Measurements from ENCODE around the gene EMCN.

- TF ChIP-seq SUZ12 (IDR thresholded peaks at IDR 0.05; ENCODE audit: extremely low read depth, insufficient read depth, insufficient read length): no peak
- no peak for TF ChIP-seq ZNF274 (IDR thresholded peaks at IDR 0.05; ENCODE audit: low read depth, low read length)
- TF ChIP-seq YY1 (IDR thresholded peaks at IDR 0.05; ENCODE audit: insufficient read depth, insufficient read length): no peak
These were observed 94.9 kb downstream of the EMCN start for GRCh38 chr4:100422894-100423293.

Data from NT2/D1 (cell line).